AG04449 (cell line): ENCODE results near the gene MAPKBP1.
A peak's percentile ranks its signal among the peaks of the same experiment; 100 is the strongest.
"Not testable (repeated sequence)": the region's sequence is repeated elsewhere in the genome, so short reads cannot be mapped to it uniquely, and the experiment has no call there.

Source experiments
- CTCF ChIA-PET: fragments of 350-600 bp; formaldehyde crosslinking; extraction: SDS; loops from one replicate; lab custom pipeline; 2021; ENCODE audit warnings: antibody characterized with exemption; lab: Yijun Ruan, JAX
- POLR2A ChIA-PET: fragments of 400-600, 350-600 bp; formaldehyde crosslinking; extraction: SDS; loops from one replicate; lab custom pipeline; 2020; ENCODE audit warnings: antibody characterized with exemption, inconsistent platforms; lab: Yijun Ruan, JAX
- DNase-seq: peaks from one replicate; pipeline ENCODE4 v3.0.0-alpha.2; 2010; ENCODE audit warnings: low read depth, low spot score
- H3K4me3 ChIP-seq: 2 replicates; pipeline ENCODE4 v1.5.1; 2011; ENCODE audit warnings: low read depth, mild to moderate bottlenecking, control low read depth, low read length
- CTCF ChIP-seq: IDR thresholded peaks from one replicate; pipeline ENCODE4 v1.5.1; 2011; ENCODE audit warnings: mild to moderate bottlenecking, moderate library complexity, low read length, control low read depth, inconsistent platforms; ENCODE audit not compliant: insufficient read depth; ENCODE audit errors: missing control alignments

MAPKBP1 gene

GRCh38 chr15:41735046-41735445 is 39.2 kb upstream of the MAPKBP1 start:
- no peak overlapping the region for H3K4me3 ChIP-seq
- POLR2A ChIA-PET, result no interaction called here
- CTCF ChIA-PET, result interaction anchor here (0.9 to 1.5 kb wide), 3 partner anchors 20 to 76 kb away, joined by 3 to 4 read pairs (median 3); no protein-coding TSS in a partner anchor
- DNase-seq, result no peak
- TF ChIP-seq CTCF, result no peak

GRCh38 chr15:41735492-41735891 is 38.8 kb upstream of the MAPKBP1 start:
- CTCF ChIA-PET, result interaction anchor here (0.7 to 1.5 kb wide), 4 partner anchors 16 to 75 kb away, joined by 3 to 4 read pairs (median 3); no protein-coding TSS in a partner anchor
- DNase-seq, POLR2A ChIA-PET, H3K4me3 ChIP-seq: not testable (repeated sequence)

- DNase-seq, result no peak
- ChIA-PET POLR2A (no interaction called here), CTCF (interaction anchor here (0.9 to 2.2 kb wide), 3 partner anchors 25 to 281 kb away, joined by 6 to 9 read pairs (median 7); no protein-coding TSS in a partner anchor)
- H3K4me3 ChIP-seq, result no peak overlapping the region
- TF ChIP-seq CTCF, result no peak
Observed at GRCh38 chr15:41746802-41747201, 27.5 kb upstream of the MAPKBP1 start.

GRCh38 chr15:41756198-41756597 is 18.1 kb upstream of the MAPKBP1 start:
- ChIA-PET POLR2A (no interaction called here), CTCF (interaction anchor here (4.1 kb wide), 1 partner anchor 56 kb away, joined by 20 read pairs; no protein-coding TSS in a partner anchor)
- no peak for TF ChIP-seq CTCF

GRCh38 chr15:41772720-41773331 is 1.5 kb upstream of the MAPKBP1 start:
- no peak overlapping the region for H3K4me3 ChIP-seq
- TF ChIP-seq CTCF, result peak; percentile 75
- peak; percentile 38 for DNase-seq
- ChIA-PET CTCF (interaction anchor here (0.8 to 19.6 kb wide), 35 partner anchors 8 to 311 kb away, joined by 3 to 756 read pairs (median 6); no protein-coding TSS in a partner anchor), POLR2A (interaction anchor here (0.6 to 2.5 kb wide), 2 partner anchors 38 to 373 kb away, joined by 3 to 16 read pairs; no protein-coding TSS in a partner anchor)

More at GRCh38 chr15:41756198-41756597, 18.1 kb upstream of the MAPKBP1 start:
- no peak for DNase-seq
- no peak overlapping the region for H3K4me3 ChIP-seq

GRCh38 chr15:41773332-41773728 is 954 bp upstream of the MAPKBP1 start:
- peak overlapping the region; percentile 90 for H3K4me3 ChIP-seq
- DNase-seq, result no peak
- CTCF ChIA-PET, result interaction anchor here (0.8 to 19.6 kb wide), 37 partner anchors 7 to 311 kb away, joined by 3 to 756 read pairs (median 5); no protein-coding TSS in a partner anchor
- POLR2A ChIA-PET, result interaction anchor here (0.6 to 2.5 kb wide), 5 partner anchors 17 to 374 kb away, joined by 3 to 16 read pairs (median 3); partner anchors contain the start of gene RPAP1
- no peak for TF ChIP-seq CTCF
